Transverse colon (tissue), 4 donors: ENCODE data around the gene SLC6A9. TPM values are rescaled to one million over a fixed set of nuclear protein-coding genes. Genes with fewer than 3 reads are reported as not detected.
A peak's percentile ranks its signal among the peaks of the same experiment; 100 is the strongest.

ENCODE experiments used
- DNase-seq: peaks from one replicate; pipeline ENCODE4 v3.0.0-alpha.2; 2019
- H3K27ac ChIP-seq, 4 donors: fragments of 200-600 bp; sonication (generic); 2 replicates each; pipeline ENCODE4 v1.5.1; 2016 to 2018; ENCODE audit warnings: inconsistent platforms in 4 of 4
- H3K27me3 ChIP-seq: fragments of 200-600 bp; sonication (generic); 2 replicates; pipeline ENCODE4 v1.5.1; 2017; ENCODE audit warnings: inconsistent platforms
- H3K36me3 ChIP-seq, 4 donors: fragments of 200-600 bp; sonication (generic); 2 replicates each; pipeline ENCODE4 v1.5.1; 2017 to 2019; ENCODE audit warnings: inconsistent platforms in 4 of 4
- H3K4me1 ChIP-seq, 4 donors: fragments of 200-600 bp; sonication (generic); 2 replicates each; pipeline ENCODE4 v1.5.1; 2017 to 2020; ENCODE audit warnings: inconsistent platforms in 4 of 4
- H3K4me3 ChIP-seq, 4 donors: fragments of 200-600 bp; sonication (generic); 1 replicate in 1 of 4; 2 replicates in 3 of 4; pipeline versions ENCODE4 v1.5.1 to v1.6.1; 2017 to 2019; ENCODE audit warnings: inconsistent platforms in 4 of 4
- H3K9me3 ChIP-seq, 2 donors: fragments of 200-600 bp; sonication (generic); 2 replicates each; pipeline ENCODE4 v1.5.1; 2017 to 2019; ENCODE audit warnings: inconsistent platforms in 2 of 2
- CTCF ChIP-seq, 5 experiments: fragments of 200-600 bp in 3 of 5; fragments of 450-650 bp in 2 of 5; sonication (generic) in 3 of 5; IDR thresholded peaks; 1 replicate in 2 of 5; 2 replicates in 3 of 5; pipeline ENCODE4 v1.5.1; 2016 to 2017; ENCODE audit warnings: antibody characterized with exemption in 5 of 5, inconsistent platforms in 3 of 5, mild to moderate bottlenecking in 2 of 5, moderate library complexity in 1 of 5
- EP300 ChIP-seq: sonication (generic); formaldehyde crosslinking; IDR thresholded peaks from one replicate; pipeline ENCODE4 v1.6.1; 2017; ENCODE audit warnings: antibody characterized with exemption, low read depth
- POLR2A ChIP-seq: fragments of 450-650 bp; IDR thresholded peaks from one replicate; pipeline ENCODE4 v1.6.1; 2016; ENCODE audit warnings: antibody characterized with exemption, mild to moderate bottlenecking, moderate library complexity
- POLR2AphosphoS5 ChIP-seq, 3 donors: sonication (generic); formaldehyde crosslinking; IDR thresholded peaks; one replicate each; pipeline ENCODE4 v1.6.1; 2016; ENCODE audit warnings: antibody characterized with exemption in 3 of 3
- WGBS, 2 donors: methylation state at CpG; one replicate each; pipeline ENCODE4 v1.1.5; 2018; ENCODE audit warnings: low coverage in 1 of 2; 5-methylcytosine and 5-hydroxymethylcytosine counted together
- in situ Hi-C, 4 donors: fragments of 200-750 bp; cut with MboI; loops; one replicate each; pipeline versions ENCODE4 v1.15.0 to v1.15.1; 2017; ENCODE audit warnings: low sequenced_read_pairs in 3 of 4, low pct_ligation_motif_present in 1 of 4, low pct_unique_long_range_greater_than_20kb in 1 of 4
- intact Hi-C: fragments of 100-400 bp; cut with DNase I; formaldehyde crosslinking; loops from one replicate; pipeline ENCODE4 v1.15.1; 2023; ENCODE audit warnings: low total_unique reads
- total RNA-seq, 4 donors: library from RNA; depleted of rRNA; stranded (reverse); fragments of >200 nt; gene quantifications; one replicate each; pipeline ENCODE4 v1.1.0, GENCODE V29; 2016

The SLC6A9 gene
- total RNA-seq, 4 donors from 2014 or later = 22.4 to 31.8 (median 29.5) TPM

GRCh38 chr1:44033041-44033575 lies 1.8 kb upstream of the SLC6A9 start:
- Histone ChIP-seq H3K4me3 (no peak overlapping the region), H3K9me3 (no peaks in the 10 kb centered on the region), H3K27me3 (no peaks in the 10 kb centered on the region), H3K27ac (peak overlapping the region in 3 of 4 donors; percentile 90 to 97 (median 96)), H3K36me3 (no peaks in the 10 kb centered on the region), H3K4me1 (peaks cover 27 to 44% (median 42%) of the 10 kb centered on the region in 4 donors)
- in situ Hi-C loops = loop anchor here in 1 of 4 donors (25.0 kb wide), 1 partner anchor 271 kb away; no protein-coding TSS in a partner anchor
- intact Hi-C loops = no loop called here
- no peak for DNase-seq
- TF ChIP-seq POLR2A (no peak), POLR2AphosphoS5 (IDR thresholded peaks at IDR 0.05) (no peak), CTCF (IDR thresholded peaks at IDR 0.05) (no peak), EP300 (no peak)
- 80 to 86% methylated on average over 1 to 8 of the region's 8 CpGs for WGBS, 2 donors

- no peaks in the 10 kb centered on the region for H3K36me3 ChIP-seq
- no peak overlapping the region for H3K4me3 ChIP-seq
- in situ Hi-C loops (loop anchor here in 1 of 4 donors (25.0 kb wide), 1 partner anchor 270 kb away; no protein-coding TSS in a partner anchor), intact Hi-C loops (no loop called here)
- TF ChIP-seq POLR2A = no peak
- no peak for TF ChIP-seq POLR2AphosphoS5 (IDR thresholded peaks at IDR 0.05)
- no peak for TF ChIP-seq EP300
- TF ChIP-seq CTCF (IDR thresholded peaks at IDR 0.05) = no peak
- DNase-seq = peak; percentile 58
- no peaks in the 10 kb centered on the region for H3K27me3 ChIP-seq
- H3K9me3 ChIP-seq = no peaks in the 10 kb centered on the region
- peak overlapping the region; percentile 90 to 98 (median 96) for H3K27ac ChIP-seq
- 34 to 51% methylated on average over 5 to 6 of the region's 6 CpGs for WGBS, 2 donors
- peaks cover 27 to 52% (median 47%) of the 10 kb centered on the region in 4 donors for H3K4me1 ChIP-seq
Measured at GRCh38 chr1:44032170-44032790, 1.0 kb upstream of the SLC6A9 start.

GRCh38 chr1:44030605-44031251 lies 534 bp downstream of the SLC6A9 start:
- peak in 1 of 5 experiments; percentile 23 for TF ChIP-seq CTCF (IDR thresholded peaks at IDR 0.05)
- peak in 2 of 3 donors; percentile 1 to 26 for TF ChIP-seq POLR2AphosphoS5 (IDR thresholded peaks at IDR 0.05)
- TF ChIP-seq POLR2A = peak; percentile 72
- no peak for TF ChIP-seq EP300
- peak overlapping the region; percentile 82 to 90 (median 86) for H3K4me3 ChIP-seq
- peaks cover 24 to 55% (median 46%) of the 10 kb centered on the region in 4 donors for H3K4me1 ChIP-seq
- H3K27ac ChIP-seq = peak overlapping the region; percentile 90 to 98 (median 96)
- WGBS, 2 donors = 0% methylated on average over 49 of the region's 66 CpGs; no CpG with 5 or more reads in 1 of the 2 donors
- no peaks in the 10 kb centered on the region for H3K27me3 ChIP-seq
- H3K36me3 ChIP-seq = no peaks in the 10 kb centered on the region
- DNase-seq = peak; percentile 37
- intact Hi-C loops (no loop called here), in situ Hi-C loops (loop anchor here in 1 of 4 donors (25.0 kb wide), 1 partner anchor 268 kb away; no protein-coding TSS in a partner anchor)
- H3K9me3 ChIP-seq = no peaks in the 10 kb centered on the region
